ENCODE data around the gene IRF1. TPM values are rescaled to one million over a fixed set of nuclear protein-coding genes. Genes with fewer than 3 reads are reported as not detected.
A peak's percentile ranks its signal among the peaks of the same experiment; 100 is the strongest.

IRF1 gene
- total RNA-seq, 4 donors from 2014 or later, result 5.5 to 20.6 (median 8.4) TPM

DNA sequence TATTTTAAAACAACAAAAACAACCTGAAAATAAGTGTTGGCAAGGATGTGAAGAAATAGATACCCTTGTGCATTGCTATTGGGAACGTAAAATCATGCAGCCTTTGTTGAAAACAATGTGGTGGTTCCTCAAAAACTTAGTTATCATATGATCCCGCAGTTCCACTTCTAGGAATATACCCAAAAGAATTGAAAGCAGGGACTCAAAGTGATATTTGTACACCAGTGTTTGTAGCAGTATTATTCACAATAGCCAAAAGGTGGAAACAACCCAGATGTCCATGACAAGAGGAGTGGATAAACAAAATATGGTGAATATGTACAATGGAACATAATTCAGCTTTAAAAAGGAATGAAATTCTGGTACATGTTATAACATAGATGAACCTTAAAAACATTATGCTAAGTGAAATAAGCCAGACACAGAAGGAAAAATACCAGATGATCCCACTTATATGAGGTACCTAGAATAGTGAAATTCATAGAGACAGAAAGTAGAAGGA lies 29.0 kb downstream of the IRF1 start:
- in situ Hi-C loops (cut with MboI; ENCODE audit: low sequenced_read_pairs in 4 of 4), result no loop called here

GRCh38 chr5:132460846-132461568 lies 29.6 kb downstream of the IRF1 start:
- TF ChIP-seq, protein P1, sequence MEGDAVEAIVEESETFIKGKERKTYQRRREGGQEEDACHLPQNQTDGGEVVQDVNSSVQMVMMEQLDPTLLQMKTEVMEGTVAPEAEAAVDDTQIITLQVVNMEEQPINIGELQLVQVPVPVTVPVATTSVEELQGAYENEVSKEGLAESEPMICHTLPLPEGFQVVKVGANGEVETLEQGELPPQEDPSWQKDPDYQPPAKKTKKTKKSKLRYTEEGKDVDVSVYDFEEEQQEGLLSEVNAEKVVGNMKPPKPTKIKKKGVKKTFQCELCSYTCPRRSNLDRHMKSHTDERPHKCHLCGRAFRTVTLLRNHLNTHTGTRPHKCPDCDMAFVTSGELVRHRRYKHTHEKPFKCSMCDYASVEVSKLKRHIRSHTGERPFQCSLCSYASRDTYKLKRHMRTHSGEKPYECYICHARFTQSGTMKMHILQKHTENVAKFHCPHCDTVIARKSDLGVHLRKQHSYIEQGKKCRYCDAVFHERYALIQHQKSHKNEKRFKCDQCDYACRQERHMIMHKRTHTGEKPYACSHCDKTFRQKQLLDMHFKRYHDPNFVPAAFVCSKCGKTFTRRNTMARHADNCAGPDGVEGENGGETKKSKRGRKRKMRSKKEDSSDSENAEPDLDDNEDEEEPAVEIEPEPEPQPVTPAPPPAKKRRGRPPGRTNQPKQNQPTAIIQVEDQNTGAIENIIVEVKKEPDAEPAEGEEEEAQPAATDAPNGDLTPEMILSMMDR (IDR thresholded peaks at IDR 0.05 in 4 of 5, conservative IDR thresholded peaks at IDR 0.05 in 1 of 5), result no peak
- TF ChIP-seq POLR2A (IDR thresholded peaks at IDR 0.05), result no peak
- peaks cover 46% of the 10 kb centered on the region in 2 donors for H3K4me1 ChIP-seq
- peak overlapping the region in 1 of 4 donors; percentile 95 for H3K27ac ChIP-seq
- in situ Hi-C loops (cut with MboI; ENCODE audit: low sequenced_read_pairs in 4 of 4) (no loop called here), intact Hi-C loops (cut with DNase I; ENCODE audit: low total_unique reads) (no loop called here)
- no peaks in the 10 kb centered on the region for H3K27me3 ChIP-seq
- H3K36me3 ChIP-seq, result no peaks in the 10 kb centered on the region
- DNase-seq (no peak), ATAC-seq (no peak)
- no peaks in the 10 kb centered on the region for H3K9me3 ChIP-seq
- H3K4me3 ChIP-seq, result no peak overlapping the region

More for the DNA sequence above, 29.0 kb downstream of the IRF1 start:
- H3K4me1 ChIP-seq, result peaks cover 44 to 47% of the 10 kb centered on the region in 2 donors
- TF ChIP-seq, protein P1 (IDR thresholded peaks at IDR 0.05 in 4 of 5, conservative IDR thresholded peaks at IDR 0.05 in 1 of 5), result no peak
- TF ChIP-seq POLR2A (IDR thresholded peaks at IDR 0.05), result no peak
- DNase-seq (no peak), ATAC-seq (no peak)
- H3K4me3 ChIP-seq, result no peak overlapping the region
- H3K9me3 ChIP-seq, result no peaks in the 10 kb centered on the region
- intact Hi-C loops (cut with DNase I; ENCODE audit: low total_unique reads), result no loop called here
- no peaks in the 10 kb centered on the region for H3K27me3 ChIP-seq
- H3K27ac ChIP-seq, result no peak overlapping the region
- H3K36me3 ChIP-seq, result no peaks in the 10 kb centered on the region

DNA sequence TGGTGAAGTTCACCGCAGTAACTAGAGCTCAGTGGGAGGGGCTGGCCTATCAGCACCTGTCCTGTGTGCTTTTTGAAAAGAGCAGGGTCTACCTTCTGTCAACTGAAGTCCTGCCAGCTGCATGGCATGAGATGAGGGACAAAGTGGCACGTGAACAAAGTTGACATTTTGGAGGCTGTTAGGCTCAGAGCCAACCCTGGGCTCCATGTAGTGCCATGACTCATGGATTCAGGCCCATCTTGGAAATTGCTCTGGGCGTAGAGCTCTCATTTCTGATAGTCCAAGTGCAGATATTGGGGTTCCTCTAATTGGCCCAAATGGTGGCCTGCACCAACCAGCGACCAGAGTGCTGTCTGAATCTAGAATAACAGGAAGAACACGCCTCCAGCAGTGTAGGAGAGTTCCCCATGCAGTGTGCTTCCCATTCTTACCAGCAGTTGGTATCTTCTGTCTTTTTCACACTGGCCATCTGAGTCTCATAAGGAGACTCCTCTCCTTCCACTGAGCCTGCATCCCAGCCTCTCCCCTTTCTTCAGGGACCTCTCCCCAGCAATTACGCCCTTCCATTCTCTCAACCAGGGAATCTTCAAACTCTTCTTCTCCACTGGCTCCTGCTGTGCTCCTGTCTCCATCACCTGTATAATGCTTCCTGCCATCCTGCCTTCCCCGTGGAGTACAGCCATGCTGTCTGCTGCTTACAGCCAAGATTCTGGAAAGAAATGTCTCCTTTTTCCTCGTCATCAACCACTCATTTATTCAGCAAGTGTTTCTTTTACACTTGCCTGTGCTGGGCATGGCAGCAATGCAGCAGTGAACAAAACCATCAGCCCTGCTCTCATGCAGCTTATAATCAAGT lies 30.4 kb downstream of the IRF1 start:
- in situ Hi-C loops (cut with MboI; ENCODE audit: low sequenced_read_pairs in 4 of 4), result no loop called here
- Histone ChIP-seq H3K27ac (peak overlapping the region; percentile 22 to 95 (median 44)), H3K9me3 (no peaks in the 10 kb centered on the region), H3K4me3 (peak overlapping the region in 1 of 4 donors; percentile 3), H3K4me1 (peaks cover 42 to 49% of the 10 kb centered on the region in 2 donors), H3K36me3 (no peaks in the 10 kb centered on the region), H3K27me3 (no peaks in the 10 kb centered on the region)
- intact Hi-C loops (cut with DNase I; ENCODE audit: low total_unique reads), result loop anchor here (5.0 kb wide), 1 partner anchor 182 kb away; no protein-coding TSS in a partner anchor
- TF ChIP-seq, protein P1 (IDR thresholded peaks at IDR 0.05 in 4 of 5, conservative IDR thresholded peaks at IDR 0.05 in 1 of 5), result peak in 2 of 5 experiments; percentile 24 to 64
- TF ChIP-seq POLR2A (IDR thresholded peaks at IDR 0.05), result no peak
- ATAC-seq (peak in 1 of 2 donors; percentile 56), DNase-seq (peak in 1 of 2 donors; percentile 92)

DNA sequence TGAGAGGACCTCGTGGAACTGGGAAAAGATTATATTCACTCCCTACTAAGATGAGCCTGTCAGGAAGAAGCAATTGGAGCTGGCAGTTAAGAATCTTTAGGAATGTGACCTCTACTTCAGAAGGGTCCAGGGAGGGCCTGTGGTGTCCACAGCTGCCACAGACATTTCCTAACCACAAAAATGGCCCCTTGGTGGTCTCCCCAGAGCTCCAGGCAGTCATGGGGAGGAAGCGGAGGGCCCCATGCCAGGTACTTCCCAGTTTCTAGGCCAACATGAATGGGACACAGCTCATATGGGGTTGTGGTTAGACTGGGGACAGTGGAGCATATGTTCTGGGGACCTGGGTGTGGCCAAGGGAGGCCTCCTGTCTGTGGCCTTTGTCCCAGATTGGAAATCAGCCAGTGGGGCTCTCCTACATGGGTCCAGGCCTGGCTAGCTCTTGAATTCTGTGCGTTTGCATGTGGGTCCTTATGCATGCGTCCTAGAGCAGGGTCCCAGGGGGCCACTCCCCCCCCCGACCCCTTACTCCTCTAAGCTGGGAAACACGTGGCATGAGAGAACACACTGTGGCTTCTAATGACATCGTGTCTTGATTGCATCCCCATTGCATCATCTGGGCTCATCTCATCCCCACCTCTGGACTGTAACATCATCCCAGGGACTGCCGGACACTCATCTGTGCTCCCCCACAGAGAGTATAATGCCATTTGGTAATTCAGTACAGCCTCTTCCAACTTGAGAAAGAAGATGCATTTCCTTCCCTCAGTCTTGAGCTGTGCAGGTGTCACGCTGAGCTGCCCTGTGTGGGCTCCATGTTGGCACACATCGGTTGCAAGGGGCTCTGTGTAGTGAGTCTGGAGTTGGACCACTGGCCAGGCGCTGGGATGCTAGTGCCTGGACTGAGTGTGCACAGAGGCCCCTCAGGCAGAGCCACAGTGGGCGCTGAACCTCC lies 31.3 kb downstream of the IRF1 start:
- Histone ChIP-seq H3K4me3 (peak overlapping the region in 1 of 4 donors; percentile 3), H3K27me3 (no peaks in the 10 kb centered on the region), H3K27ac (peak overlapping the region; percentile 22 to 95 (median 72)), H3K4me1 (peaks cover 42 to 49% of the 10 kb centered on the region in 2 donors), H3K9me3 (no peaks in the 10 kb centered on the region), H3K36me3 (no peaks in the 10 kb centered on the region)
- ATAC-seq (peak in 1 of 2 donors; percentile 61), DNase-seq (peak in 1 of 2 donors; percentile 87)
- intact Hi-C loops (cut with DNase I; ENCODE audit: low total_unique reads) (loop anchor here (5.0 kb wide), 1 partner anchor 183 kb away; no protein-coding TSS in a partner anchor), in situ Hi-C loops (cut with MboI; ENCODE audit: low sequenced_read_pairs in 4 of 4) (no loop called here)
- no peak for TF ChIP-seq POLR2A (IDR thresholded peaks at IDR 0.05)
- TF ChIP-seq, protein P1 (IDR thresholded peaks at IDR 0.05 in 4 of 5, conservative IDR thresholded peaks at IDR 0.05 in 1 of 5), result no peak

Measured in gastrocnemius medialis (tissue), 4 donors.